Measurements from ENCODE around the gene FGFBP2. TPM values are rescaled to one million over a fixed set of nuclear protein-coding genes. Genes with fewer than 3 reads are reported as not detected.

Gene FGFBP2
- total RNA-seq, 2 donors from 2014 or later, result 4.0 TPM; not detected in 1

- ATAC-seq (no peak), DNase-seq (no peak)
- Histone ChIP-seq H3K27ac (no peak overlapping the region), H3K36me3 (replicated peaks in 1 of 2; ENCODE audit: insufficient read depth in 1 of 2, low read depth in 2 of 2) (no peaks in the 10 kb centered on the region), H3K4me1 (no peaks in the 10 kb centered on the region), H3K27me3 (no peaks in the 10 kb centered on the region), H3K4me3 (no peak overlapping the region), H3K9me3 (no peaks in the 10 kb centered on the region)
- TF ChIP-seq POLR2A (IDR thresholded peaks at IDR 0.05), result no peak
- TF ChIP-seq CTCF (IDR thresholded peaks at IDR 0.05), result no peak
- intact Hi-C loops (cut with DNase I), result no loop called here
- 67 to 76% methylated on average over 4 of the region's 4 CpGs for WGBS, 2 donors
Measured at GRCh38 chr4:15996773-15997172, 33.8 kb upstream of the FGFBP2 start.

- no peaks in the 10 kb centered on the region for H3K9me3 ChIP-seq
- no peaks in the 10 kb centered on the region for H3K27me3 ChIP-seq
- H3K4me1 ChIP-seq, result no peaks in the 10 kb centered on the region
- no peak for ATAC-seq
- no peak overlapping the region for H3K27ac ChIP-seq
- H3K4me3 ChIP-seq, result no peak overlapping the region
- TF ChIP-seq POLR2A (IDR thresholded peaks at IDR 0.05) (no peak), CTCF (IDR thresholded peaks at IDR 0.05) (no peak)
- H3K36me3 ChIP-seq (replicated peaks in 1 of 2; ENCODE audit: insufficient read depth in 1 of 2, low read depth in 2 of 2), result no peaks in the 10 kb centered on the region
- no peak for DNase-seq
- intact Hi-C loops (cut with DNase I), result no loop called here
- WGBS, 2 donors, result 71 to 79% methylated on average over 3 of the region's 3 CpGs
Measured at GRCh38 chr4:15995826-15996225, 32.9 kb upstream of the FGFBP2 start.

- H3K27ac ChIP-seq, result no peak overlapping the region
- no peak for ATAC-seq
- TF ChIP-seq CTCF (IDR thresholded peaks at IDR 0.05) (no peak), POLR2A (IDR thresholded peaks at IDR 0.05) (no peak)
- no peaks in the 10 kb centered on the region for H3K9me3 ChIP-seq
- 50 to 59% methylated on average over 2 of the region's 2 CpGs for WGBS, 2 donors
- DNase-seq, result no peak
- H3K4me1 ChIP-seq, result no peaks in the 10 kb centered on the region
- intact Hi-C loops (cut with DNase I), result no loop called here
- H3K36me3 ChIP-seq (replicated peaks in 1 of 2; ENCODE audit: insufficient read depth in 1 of 2, low read depth in 2 of 2), result no peaks in the 10 kb centered on the region
- H3K4me3 ChIP-seq, result no peak overlapping the region
- H3K27me3 ChIP-seq, result no peaks in the 10 kb centered on the region
Measured at GRCh38 chr4:15992167-15992485, 29.2 kb upstream of the FGFBP2 start.

GRCh38 chr4:15990570-15991285 is 27.8 kb upstream of the FGFBP2 start:
- Histone ChIP-seq H3K4me3 (no peak overlapping the region), H3K4me1 (no peaks in the 10 kb centered on the region), H3K36me3 (replicated peaks in 1 of 2; ENCODE audit: insufficient read depth in 1 of 2, low read depth in 2 of 2) (no peaks in the 10 kb centered on the region), H3K27me3 (no peaks in the 10 kb centered on the region), H3K27ac (no peak overlapping the region), H3K9me3 (no peaks in the 10 kb centered on the region)
- 74 to 80% methylated on average over 12 of the region's 12 CpGs for whole genome bisulfite sequencing, 2 donors
- TF ChIP-seq CTCF (IDR thresholded peaks at IDR 0.05), result no peak
- TF ChIP-seq POLR2A (IDR thresholded peaks at IDR 0.05), result no peak
- ATAC-seq, result no peak
- no peak for DNase-seq
- intact Hi-C loops (cut with DNase I), result no loop called here

DNA sequence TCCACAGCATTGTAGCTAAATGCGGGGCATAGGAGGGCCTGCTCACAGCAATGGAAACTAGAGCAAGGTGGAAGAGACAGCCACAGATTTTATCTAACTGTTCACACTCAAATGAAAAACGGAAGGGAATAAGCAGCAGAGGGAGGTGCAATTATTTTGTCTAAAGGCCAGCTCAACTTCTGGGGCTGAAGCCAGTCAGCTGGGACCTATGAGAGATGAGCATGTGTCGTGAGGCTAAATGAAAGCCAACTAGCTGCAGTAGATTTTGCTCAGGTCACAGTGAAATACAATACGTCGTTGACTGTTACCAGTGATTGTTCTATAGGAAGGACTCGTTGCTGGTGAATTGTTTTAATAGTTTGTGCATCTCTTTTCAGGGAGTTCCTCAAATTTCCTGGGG is 26.4 kb upstream of the FGFBP2 start:
- Histone ChIP-seq H3K9me3 (no peaks in the 10 kb centered on the region), H3K27ac (no peak overlapping the region), H3K36me3 (replicated peaks in 1 of 2; ENCODE audit: insufficient read depth in 1 of 2, low read depth in 2 of 2) (no peaks in the 10 kb centered on the region), H3K27me3 (no peaks in the 10 kb centered on the region), H3K4me1 (no peaks in the 10 kb centered on the region), H3K4me3 (no peak overlapping the region)
- ATAC-seq (no peak), DNase-seq (no peak)
- 73 to 78% methylated on average over 6 of the region's 6 CpGs for WGBS, 2 donors
- no peak for TF ChIP-seq CTCF (IDR thresholded peaks at IDR 0.05)
- TF ChIP-seq POLR2A (IDR thresholded peaks at IDR 0.05), result no peak
- intact Hi-C loops (cut with DNase I), result no loop called here
